Adrenal gland (tissue), 12 donors: ENCODE measurements around the gene CFAP97. TPM values are rescaled to one million over a fixed set of nuclear protein-coding genes. Genes with fewer than 3 reads are reported as not detected.
"Not testable (repeated sequence)": the region's sequence is repeated elsewhere in the genome, so short reads cannot be mapped to it uniquely, and the experiment has no call there.

Source experiments
- DNase-seq, 7 donors: peaks; one replicate each; pipeline ENCODE4 v3.0.0-alpha.2; 2019 to 2020
- H3K27ac ChIP-seq, 5 donors: fragments of 200-600 bp; sonication (generic) in 4 of 5; 1 replicate in 3 of 5; 2 replicates in 2 of 5; pipeline versions ENCODE4 v1.5.1 to v1.8.0; 2016 to 2020; ENCODE audit warnings: mild to moderate bottlenecking in 1 of 5
- H3K27me3 ChIP-seq: fragments of 200-600 bp; 2 replicates; pipeline ENCODE4 v1.8.0; 2021
- H3K36me3 ChIP-seq, 2 donors: fragments of 200-600 bp; replicated peaks in 1 of 2; 1 replicate in 1 of 2; 2 replicates in 1 of 2; pipeline versions ENCODE4 v1.5.1 to v1.8.0; 2018 to 2022
- H3K4me1 ChIP-seq, 2 donors: fragments of 200-600 bp; replicated peaks in 1 of 2; 1 replicate in 1 of 2; 2 replicates in 1 of 2; pipeline versions ENCODE4 v1.5.1 to v1.8.0; 2018 to 2021
- H3K4me3 ChIP-seq, 4 donors: fragments of 200-600 bp; sonication (generic) in 3 of 4; one replicate each; pipeline ENCODE4 v1.5.1; 2016 to 2018
- H3K9me3 ChIP-seq, 3 donors: fragments of 200-600 bp; sonication (generic) in 1 of 3; replicated peaks in 1 of 3; 1 replicate in 2 of 3; 2 replicates in 1 of 3; pipeline versions ENCODE4 v1.5.1 to v1.8.0; 2016 to 2021
- POLR2A ChIP-seq, 2 donors: fragments of 450-650 bp; IDR thresholded peaks; one replicate each; pipeline ENCODE4 v1.6.1; 2017; ENCODE audit warnings: antibody characterized with exemption in 2 of 2, mild to moderate bottlenecking in 2 of 2, moderate library complexity in 1 of 2
- WGBS, 4 donors: extraction: QIAGEN DNeasy Blood & Tissue Kit in 2 of 4; methylation state at CpG; one replicate each; pipeline versions ENCODE4 v1.1.5 to v1.1.7; 2013 to 2017; 5-methylcytosine and 5-hydroxymethylcytosine counted together
- intact Hi-C, 2 donors: fragments of 100-400 bp; cut with DNase I; formaldehyde crosslinking; loops; one replicate each; pipeline versions ENCODE4 v1.14.1 to v1.15.0; 2022 to 2023
- polyA plus RNA-seq, 3 donors: library from polyadenylated mRNA; stranded (reverse); fragments of 200-250 nt in 2 of 3; fragments of 350-450 nt in 1 of 3; fragmentation: Illumina TruSeq in 1 of 3; extraction: RNeasy Lipid Tissue Mini Kit (QIAGEN cat#74804) in 1 of 3; gene quantifications; one replicate each; pipeline ENCODE4 v1.2.3, GENCODE V29; 2013 to 2014
- total RNA-seq, 9 donors: library from RNA; depleted of rRNA in 4 of 9; stranded (reverse); fragments of >200 nt in 4 of 9; fragments of 120-200 nt in 1 of 9; fragmentation: NEBNext Ultra II Directional in 1 of 9; extraction: Animal tissue kit (Norgen Biotek cat#: 25700) in 1 of 9; gene quantifications; one replicate each; pipeline versions ENCODE4 v1.1.0 to v1.2.4, GENCODE V29; 2013 to 2023
- TF ChIP-seq, protein P1 (sequence below), 6 experiments: fragments of 450-650 bp in 4 of 6; fragments of 200-600 bp in 2 of 6; sonication (generic) in 1 of 6; IDR thresholded peaks; 1 replicate in 5 of 6; 2 replicates in 1 of 6; pipeline versions ENCODE4 v1.5.1 to v1.8.0; 2016 to 2021; ENCODE audit warnings: antibody characterized with exemption in 6 of 6, mild to moderate bottlenecking in 2 of 6, moderate library complexity in 1 of 6
- donor health status: healthy with polysubstance abuse.
- donor health status: Bipolar disorder and iron deficiency.
- donor health status: DM: yes; HTN: yes; CAD: no.
- donor health status: DM: no; HTN: no; CAD: no.
- donor health status: DM: no; HTN: no; CAD: no.
- donor health status: DM: yes; HTN: yes; CAD: no.

CFAP97 gene
- total and polyA plus RNA-seq, 12 donors = 3.9 to 33.3 (median 25.4) TPM

GRCh38 chr4:185204238-185204910, 574 bp upstream of the CFAP97 start:
- WGBS, 4 donors = 4 to 9% (median 5%) methylated on average over 13 to 14 of the region's 14 CpGs
- peak overlapping the region in 4 of 5 donors; percentile 87 to 99 (median 97) for H3K27ac ChIP-seq
- no peak for TF ChIP-seq POLR2A (IDR thresholded peaks at IDR 0.05)
- TF ChIP-seq, protein P1, sequence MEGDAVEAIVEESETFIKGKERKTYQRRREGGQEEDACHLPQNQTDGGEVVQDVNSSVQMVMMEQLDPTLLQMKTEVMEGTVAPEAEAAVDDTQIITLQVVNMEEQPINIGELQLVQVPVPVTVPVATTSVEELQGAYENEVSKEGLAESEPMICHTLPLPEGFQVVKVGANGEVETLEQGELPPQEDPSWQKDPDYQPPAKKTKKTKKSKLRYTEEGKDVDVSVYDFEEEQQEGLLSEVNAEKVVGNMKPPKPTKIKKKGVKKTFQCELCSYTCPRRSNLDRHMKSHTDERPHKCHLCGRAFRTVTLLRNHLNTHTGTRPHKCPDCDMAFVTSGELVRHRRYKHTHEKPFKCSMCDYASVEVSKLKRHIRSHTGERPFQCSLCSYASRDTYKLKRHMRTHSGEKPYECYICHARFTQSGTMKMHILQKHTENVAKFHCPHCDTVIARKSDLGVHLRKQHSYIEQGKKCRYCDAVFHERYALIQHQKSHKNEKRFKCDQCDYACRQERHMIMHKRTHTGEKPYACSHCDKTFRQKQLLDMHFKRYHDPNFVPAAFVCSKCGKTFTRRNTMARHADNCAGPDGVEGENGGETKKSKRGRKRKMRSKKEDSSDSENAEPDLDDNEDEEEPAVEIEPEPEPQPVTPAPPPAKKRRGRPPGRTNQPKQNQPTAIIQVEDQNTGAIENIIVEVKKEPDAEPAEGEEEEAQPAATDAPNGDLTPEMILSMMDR (IDR thresholded peaks at IDR 0.05) = no peak
- intact Hi-C loops = loop anchor here in 1 of 2 donors (10.0 kb wide), 1 partner anchor 190 kb away; the partner anchor contains the start of genes ANKRD37 and LRP2BP
- DNase-seq = no peak
- H3K4me1 ChIP-seq = peaks cover 9 to 22% of the 10 kb centered on the region in 2 donors
- H3K9me3 ChIP-seq = no peaks in the 10 kb centered on the region
- no peaks in the 10 kb centered on the region for H3K36me3 ChIP-seq
- no peaks in the 10 kb centered on the region for H3K27me3 ChIP-seq
- peak overlapping the region in 1 of 4 donors; percentile 61 for H3K4me3 ChIP-seq

DNA sequence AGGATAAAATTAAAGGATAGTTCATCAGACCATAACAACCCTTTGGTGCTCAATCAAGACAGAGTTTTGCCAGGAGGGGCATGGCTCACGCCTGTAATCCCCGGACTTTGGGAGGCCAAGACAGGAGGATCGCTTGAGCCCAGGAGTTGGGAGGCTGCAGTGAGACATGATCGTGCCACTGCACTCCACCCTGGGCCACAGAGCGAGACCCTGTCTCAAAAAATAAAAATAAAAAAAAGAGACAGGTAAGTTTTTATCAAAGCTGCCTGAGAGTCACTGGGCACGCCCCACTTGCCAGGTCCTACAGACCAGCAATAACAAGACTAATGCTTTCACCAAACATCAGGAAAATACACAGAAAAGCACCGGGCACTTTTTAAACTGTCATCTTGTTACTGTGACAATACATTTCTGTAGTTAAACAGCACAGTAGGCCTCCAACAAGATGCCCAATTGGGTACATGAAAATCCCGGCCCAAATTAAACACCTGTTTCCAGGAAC, 765 bp downstream of the CFAP97 start:
- no peak for TF ChIP-seq POLR2A (IDR thresholded peaks at IDR 0.05)
- TF ChIP-seq, protein P1 (IDR thresholded peaks at IDR 0.05) = no peak
- intact Hi-C loops = loop anchor here in 1 of 2 donors (10.0 kb wide), 1 partner anchor 192 kb away; the partner anchor contains the start of genes ANKRD37 and LRP2BP
- peak in 2 of 7 donors; percentile 16 to 59 for DNase-seq
- peak overlapping the region in 2 of 4 donors; percentile 42 to 61 for H3K4me3 ChIP-seq
- H3K9me3 ChIP-seq = no peaks in the 10 kb centered on the region
- H3K27ac ChIP-seq = peak overlapping the region; percentile 87 to 99 (median 95)
- WGBS, 4 donors = 64 to 71% (median 66%) methylated on average over 8 of the region's 8 CpGs
- H3K4me1 ChIP-seq = peaks cover 9 to 15% of the 10 kb centered on the region in 2 donors
- H3K27me3 ChIP-seq = no peaks in the 10 kb centered on the region
- H3K36me3 ChIP-seq = no peaks in the 10 kb centered on the region

- TF ChIP-seq, protein P1 (IDR thresholded peaks at IDR 0.05) = no peak
- no peak for TF ChIP-seq POLR2A (IDR thresholded peaks at IDR 0.05)
These were observed 1.5 kb downstream of the CFAP97 start for GRCh38 chr4:185201977-185202962.

GRCh38 chr4:185198189-185198588, 5.6 kb downstream of the CFAP97 start:
- H3K9me3 ChIP-seq, H3K27ac ChIP-seq, H3K36me3 ChIP-seq, H3K4me3 ChIP-seq, H3K27me3 ChIP-seq, DNase-seq, intact Hi-C loops, H3K4me1 ChIP-seq: not testable (repeated sequence)
- WGBS, 4 donors = 95 to 100% (median 96%) methylated on average over 4 of the region's 4 CpGs

More at GRCh38 chr4:185201977-185202962, 1.5 kb downstream of the CFAP97 start:
- Histone ChIP-seq H3K9me3 (no peaks in the 10 kb centered on the region), H3K27me3 (no peaks in the 10 kb centered on the region), H3K4me1 (peaks cover 9 to 15% of the 10 kb centered on the region in 2 donors), H3K27ac (peak overlapping the region in 3 of 5 donors; percentile 22 to 99 (median 40)), H3K4me3 (no peak overlapping the region), H3K36me3 (no peaks in the 10 kb centered on the region)
- intact Hi-C loops = loop anchor here in 1 of 2 donors (10.0 kb wide), 1 partner anchor 193 kb away; the partner anchor contains the start of genes ANKRD37 and LRP2BP
- 65 to 68% (median 67%) methylated on average over 13 to 16 of the region's 16 CpGs for WGBS, 4 donors
- DNase-seq = no peak
